GM21526 (cell line): ENCODE results near the gene ATRX.
A peak's percentile ranks its signal among the peaks of the same experiment; 100 is the strongest.
"Not testable (repeated sequence)": the region's sequence is repeated elsewhere in the genome, so short reads cannot be mapped to it uniquely, and the experiment has no call there.

ENCODE experiments used
- ATAC-seq: cut with Tn5 transposase; IDR thresholded peaks from one replicate; pipeline ENCODE4 v1.9.1; 2021; ENCODE audit warnings: moderate library complexity; ENCODE audit not compliant: unreplicated experiment, low FRiP score

ATRX gene

GRCh38 chrX:77742788-77743476, 43.1 kb downstream of the ATRX start:
- ATAC-seq, result no peak

- no peak for ATAC-seq
Measured at GRCh38 chrX:77740376-77740905, 45.6 kb downstream of the ATRX start.

GRCh38 chrX:77733342-77733741, 52.7 kb downstream of the ATRX start:
- ATAC-seq, result no peak

- no peak for ATAC-seq
Measured at GRCh38 chrX:77731821-77732419, 54.1 kb downstream of the ATRX start.

GRCh38 chrX:77726095-77726494, 59.9 kb downstream of the ATRX start:
- ATAC-seq, result not testable (repeated sequence)

GRCh38 chrX:77723681-77724080, 62.3 kb downstream of the ATRX start:
- no peak for ATAC-seq

- ATAC-seq, result no peak
Measured at GRCh38 chrX:77719388-77719787, 66.6 kb downstream of the ATRX start.

GRCh38 chrX:77704881-77705280, 81.1 kb downstream of the ATRX start:
- no peak for ATAC-seq

- no peak for ATAC-seq
Measured at GRCh38 chrX:77698242-77698641, 87.8 kb downstream of the ATRX start.

GRCh38 chrX:77694491-77694890, 91.5 kb downstream of the ATRX start:
- ATAC-seq, result no peak

GRCh38 chrX:77693594-77693993, 92.4 kb downstream of the ATRX start:
- peak; percentile 71 for ATAC-seq

GRCh38 chrX:77691916-77692315, 94.1 kb downstream of the ATRX start:
- no peak for ATAC-seq

- ATAC-seq, result no peak
Measured at GRCh38 chrX:77689376-77689775, 96.6 kb downstream of the ATRX start.

- ATAC-seq, result not testable (repeated sequence)
Measured at GRCh38 chrX:77685683-77686082, 100.3 kb downstream of the ATRX start.

GRCh38 chrX:77679144-77679543, 106.9 kb downstream of the ATRX start:
- ATAC-seq, result no peak

- no peak for ATAC-seq
Measured at GRCh38 chrX:77675986-77676385, 110.0 kb downstream of the ATRX start.

- ATAC-seq, result no peak
Measured at GRCh38 chrX:77668391-77669237, 117.4 kb downstream of the ATRX start.

- ATAC-seq, result no peak
Measured at GRCh38 chrX:77658886-77659285, 127.1 kb downstream of the ATRX start.

- ATAC-seq, result no peak
Measured at GRCh38 chrX:77652095-77652494, 133.9 kb downstream of the ATRX start.

- no peak for ATAC-seq
Measured at GRCh38 chrX:77640702-77641101, 145.3 kb downstream of the ATRX start.

GRCh38 chrX:77639820-77640219, 146.2 kb downstream of the ATRX start:
- no peak for ATAC-seq
